ENCODE measurements around the gene HOXB5.

Gene HOXB5

GRCh38 chr17:48617471-48618255, 24.1 kb upstream of the HOXB5 start:
- H3K36me3 ChIP-seq (ENCODE audit: control insufficient read depth in 2 of 2, insufficient read depth in 1 of 2, low read length in 2 of 2): peaks cover 0 to 14% of the 10 kb centered on the region in 2 experiments; a peak in 1 of 3 replicates
- no peak for TF ChIP-seq PRDM2 (tag by site-specific recombination; IDR thresholded peaks at IDR 0.05; ENCODE audit: borderline replicate concordance)
- peak; percentile 81; the same call in 1 of the 2 replicates for TF ChIP-seq PRDM6 (tag by site-specific recombination; IDR thresholded peaks at IDR 0.05)
- TF ChIP-seq ZNF654 (tag by site-specific recombination; IDR thresholded peaks at IDR 0.05; ENCODE audit: low read depth): peak; percentile 13; the same call in 1 of the 2 replicates
- TF ChIP-seq IKZF3 (tag by site-specific recombination; IDR thresholded peaks at IDR 0.05): no peak
- POLR2A ChIA-PET: interaction anchor here (1.3 kb wide), 1 partner anchor 8 kb away, joined by 4 read pairs; no protein-coding TSS in a partner anchor
- no peak overlapping the region for H3K4me3 ChIP-seq (ENCODE audit: low read depth, low read length)
- CTCF ChIA-PET: interaction anchor here (0.5 to 5.7 kb wide), 31 partner anchors 8 to 592 kb away, joined by 3 to 86 read pairs (median 4); partner anchors contain the start of gene HOXB5
- no peaks in the 10 kb centered on the region for H3K9me3 ChIP-seq (ENCODE audit: control insufficient read depth, insufficient read depth, low read depth, low read length)
- peaks cover 48% of the 10 kb centered on the region for H3K4me1 ChIP-seq (ENCODE audit: control insufficient read depth, insufficient read depth, low read length)
- H3K27ac ChIP-seq (ENCODE audit: extremely low read depth, low read depth, low read length): no peak overlapping the region; the same call in 1 of the 2 replicates

- Histone ChIP-seq H3K4me3 (ENCODE audit: low read depth, low read length) (no peak overlapping the region), H3K4me1 (ENCODE audit: control insufficient read depth, insufficient read depth, low read length) (peaks cover 51% of the 10 kb centered on the region), H3K27ac (ENCODE audit: extremely low read depth, low read depth, low read length) (peak overlapping the region; percentile 67; the same call in 1 of the 2 replicates), H3K9me3 (ENCODE audit: control insufficient read depth, insufficient read depth, low read depth, low read length) (no peaks in the 10 kb centered on the region), H3K36me3 (ENCODE audit: control insufficient read depth in 2 of 2, insufficient read depth in 1 of 2, low read length in 2 of 2) (peaks cover 0 to 7% of the 10 kb centered on the region in 2 experiments; a peak in 1 of 3 replicates)
- ChIA-PET POLR2A (no interaction called here), CTCF (interaction anchor here (0.6 to 5.7 kb wide), 19 partner anchors 23 to 591 kb away, joined by 3 to 86 read pairs (median 5); partner anchors contain the start of gene HOXB5)
- TF ChIP-seq ZNF624 (tag by site-specific recombination; IDR thresholded peaks at IDR 0.05) (no peak), MYNN (tag by site-specific recombination; IDR thresholded peaks at IDR 0.05; ENCODE audit: borderline replicate concordance) (no peak), ZNF747 (tag by site-specific recombination; IDR thresholded peaks at IDR 0.05) (no peak), ZNF354C (tag by site-specific recombination; IDR thresholded peaks at IDR 0.05; ENCODE audit: borderline replicate concordance, low read depth) (no peak), ZNF701 (tag by site-specific recombination; IDR thresholded peaks at IDR 0.05) (no peak), ZNF2 (tag by site-specific recombination; IDR thresholded peaks at IDR 0.05) (no peak), YY1 (tag by site-specific recombination; IDR thresholded peaks at IDR 0.05) (no peak), ZNF221 (tag by site-specific recombination; IDR thresholded peaks at IDR 0.05; ENCODE audit: borderline replicate concordance) (no peak), ZIC2 (tag by site-specific recombination; IDR thresholded peaks at IDR 0.05) (no peak), ZNF239 (tag by site-specific recombination; IDR thresholded peaks at IDR 0.05) (no peak), ZNF654 (tag by site-specific recombination; IDR thresholded peaks at IDR 0.05; ENCODE audit: low read depth) (no peak), ZNF596 (tag by site-specific recombination; IDR thresholded peaks at IDR 0.05) (peak; percentile 21; the same call in 1 of the 2 replicates), ZFP3 (tag by site-specific recombination; IDR thresholded peaks at IDR 0.05; ENCODE audit: low read depth) (no peak), ZBTB1 (tag by site-specific recombination; IDR thresholded peaks at IDR 0.05) (no peak), ZNF366 (tag by site-specific recombination; conservative IDR thresholded peaks at IDR 0.05) (peak; percentile 75), PRDM1 (tag by site-specific recombination; IDR thresholded peaks at IDR 0.05) (no peak), SCRT1 (tag by site-specific recombination; IDR thresholded peaks at IDR 0.05; ENCODE audit: borderline replicate concordance) (no peak), ZBTB17 (tag by site-specific recombination; IDR thresholded peaks at IDR 0.05) (peak; percentile 40; the same call in 1 of the 2 replicates), ZBTB10 (tag by site-specific recombination; IDR thresholded peaks at IDR 0.05) (0 out of 2 replicates have a peak, but pooled peaks have one; percentile 29)
Measured at GRCh38 chr17:48616717-48617470, 23.3 kb upstream of the HOXB5 start.
